ENCODE data around the gene SPIC.
A peak's percentile ranks its signal among the peaks of the same experiment; 100 is the strongest.
"Not testable (repeated sequence)": the region's sequence is repeated elsewhere in the genome, so short reads cannot be mapped to it uniquely, and the experiment has no call there.

Gene SPIC

GRCh38 chr12:101474711-101475386 is at the start of gene SPIC:
TSS of gene SPIC (plus strand) at chr12:101475336. CDS start at chr12:101476905, 1,569 bp downstream.
- DNase-seq (ENCODE audit: low spot score), result no peak

- DNase-seq (ENCODE audit: low spot score), result no peak
Observed at GRCh38 chr12:101430456-101430855, 44.7 kb upstream of the SPIC start.

GRCh38 chr12:101436136-101436535 is 39.0 kb upstream of the SPIC start:
- DNase-seq (ENCODE audit: low spot score), result no peak

GRCh38 chr12:101439236-101439635 is 35.9 kb upstream of the SPIC start:
- no peak for DNase-seq (ENCODE audit: low spot score)

GRCh38 chr12:101441461-101442224 is 33.5 kb upstream of the SPIC start:
- DNase-seq (ENCODE audit: low spot score), result no peak

- no peak for DNase-seq (ENCODE audit: low spot score)
Observed at GRCh38 chr12:101455685-101456084, 19.5 kb upstream of the SPIC start.

GRCh38 chr12:101459642-101460346 is 15.3 kb upstream of the SPIC start:
- no peak for DNase-seq (ENCODE audit: low spot score)

GRCh38 chr12:101468948-101469347 is 6.2 kb upstream of the SPIC start:
- no peak for DNase-seq (ENCODE audit: low spot score)

- no peak for DNase-seq (ENCODE audit: low spot score)
Observed at GRCh38 chr12:101470939-101471338, 4.2 kb upstream of the SPIC start.

GRCh38 chr12:101471878-101472277 is 3.3 kb upstream of the SPIC start:
- not testable (repeated sequence) for DNase-seq (ENCODE audit: low spot score)

GRCh38 chr12:101474248-101474647 is 888 bp upstream of the SPIC start:
- DNase-seq (ENCODE audit: low spot score), result no peak

GRCh38 chr12:101475751-101476305 is 692 bp downstream of the SPIC start:
- no peak for DNase-seq (ENCODE audit: low spot score)

GRCh38 chr12:101480849-101481248 is 5.7 kb downstream of the SPIC start:
- DNase-seq (ENCODE audit: low spot score), result no peak

GRCh38 chr12:101485021-101485420 is 9.9 kb downstream of the SPIC start:
- DNase-seq (ENCODE audit: low spot score), result no peak

- DNase-seq (ENCODE audit: low spot score), result no peak
Observed at GRCh38 chr12:101488469-101488868, 13.3 kb downstream of the SPIC start.

- peak; percentile 69 for DNase-seq (ENCODE audit: low spot score)
Observed at GRCh38 chr12:101490286-101490920, 15.3 kb downstream of the SPIC start.

- no peak for DNase-seq (ENCODE audit: low spot score)
Observed at GRCh38 chr12:101491329-101491728, 16.2 kb downstream of the SPIC start.

GRCh38 chr12:101493556-101493955 is 18.4 kb downstream of the SPIC start:
- no peak for DNase-seq (ENCODE audit: low spot score)

- no peak for DNase-seq (ENCODE audit: low spot score)
Observed at GRCh38 chr12:101498252-101498651, 23.1 kb downstream of the SPIC start.

GRCh38 chr12:101501410-101501995 is 26.4 kb downstream of the SPIC start:
- DNase-seq (ENCODE audit: low spot score), result no peak

- DNase-seq (ENCODE audit: low spot score), result no peak
Observed at GRCh38 chr12:101521136-101521535, 46.0 kb downstream of the SPIC start.

GRCh38 chr12:101527682-101528081 is 52.5 kb downstream of the SPIC start:
- DNase-seq (ENCODE audit: low spot score), result no peak
